UCSD-AML1 (cell line): Measurements from ENCODE around the gene AP5S1.
"Not testable (repeated sequence)": the region's sequence is repeated elsewhere in the genome, so short reads cannot be mapped to it uniquely, and the experiment has no call there.

ENCODE experiments used
- DNase-seq: peaks from one replicate; lab custom pipeline; 2025; ENCODE audit not compliant: unreplicated experiment; lab: John Stamatoyannopoulos, UW

AP5S1 gene

DNA sequence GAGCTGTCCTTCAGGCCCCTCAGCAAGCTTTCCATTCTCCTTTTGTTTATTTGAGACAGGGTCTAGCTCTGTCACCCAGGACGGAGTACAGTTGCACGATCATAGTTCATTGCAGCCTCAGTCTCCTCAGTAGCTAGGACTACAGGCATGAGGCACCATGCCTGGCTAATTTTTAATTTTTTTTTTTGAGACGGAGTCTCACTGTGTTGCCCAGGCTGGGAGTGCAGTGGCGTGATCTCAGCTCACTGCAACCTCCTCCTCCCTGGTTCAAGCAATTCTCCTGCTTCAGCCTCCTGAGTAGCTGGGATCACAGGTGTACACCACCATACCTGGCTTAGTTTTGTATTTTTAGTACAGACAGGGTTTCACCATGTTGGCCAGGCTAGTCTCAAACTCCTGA lies 31.1 kb upstream of the AP5S1 start:
- DNase-seq: not testable (repeated sequence)

DNA sequence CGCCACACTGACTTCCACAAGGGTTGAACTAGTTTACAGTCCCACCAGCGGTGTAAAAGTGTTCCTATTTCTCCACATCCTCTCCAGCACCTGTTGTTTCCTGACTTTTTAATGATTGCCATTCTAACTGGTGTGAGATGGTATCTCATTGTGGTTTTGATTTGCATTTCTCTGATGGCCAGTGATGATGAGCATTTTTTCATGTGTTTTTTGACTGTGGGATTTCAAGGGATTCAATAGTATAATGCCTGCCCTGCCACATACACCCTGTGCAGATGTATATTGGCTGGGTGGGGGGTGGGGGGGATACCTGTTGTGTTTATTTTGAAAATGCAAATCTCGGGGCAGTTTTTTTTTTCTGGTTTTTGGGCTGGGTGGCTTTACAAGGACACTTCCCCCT lies 26.2 kb upstream of the AP5S1 start:
- not testable (repeated sequence) for DNase-seq

DNA sequence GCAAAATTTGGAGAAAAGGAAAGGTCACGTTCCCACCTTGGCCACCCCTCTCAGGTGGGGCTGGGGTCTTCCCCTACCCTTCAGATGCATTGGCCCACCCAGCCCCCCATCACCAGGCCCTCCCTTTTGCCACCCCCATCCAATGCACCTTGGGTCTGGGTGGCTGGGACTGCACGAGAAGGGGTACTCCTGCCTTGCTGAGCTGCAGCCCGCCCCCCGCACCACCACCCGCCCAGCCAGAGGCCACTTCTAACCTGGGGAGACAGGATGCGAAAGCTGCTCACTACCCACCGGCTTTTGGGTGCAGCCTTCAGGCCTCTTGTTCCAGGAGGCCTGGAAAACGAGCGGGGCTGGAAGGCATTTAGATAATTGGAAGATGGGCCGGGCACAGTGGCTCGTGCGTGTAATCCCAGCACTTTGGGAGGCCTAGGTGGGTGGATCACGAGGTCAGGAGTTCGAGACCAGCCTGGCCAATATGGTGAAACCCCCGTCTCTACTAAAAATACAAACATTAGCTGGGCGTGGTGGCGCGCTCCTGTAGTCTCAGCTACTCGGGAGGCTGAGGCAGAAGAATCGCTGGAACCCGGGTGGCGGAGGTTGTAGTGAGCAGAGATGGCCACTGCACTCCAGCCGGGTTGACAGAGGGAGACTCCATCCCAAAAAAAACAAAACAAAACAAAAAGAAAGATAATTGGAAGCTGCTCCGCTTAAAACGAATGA lies 25.5 kb upstream of the AP5S1 start:
- DNase-seq: no peak

DNA sequence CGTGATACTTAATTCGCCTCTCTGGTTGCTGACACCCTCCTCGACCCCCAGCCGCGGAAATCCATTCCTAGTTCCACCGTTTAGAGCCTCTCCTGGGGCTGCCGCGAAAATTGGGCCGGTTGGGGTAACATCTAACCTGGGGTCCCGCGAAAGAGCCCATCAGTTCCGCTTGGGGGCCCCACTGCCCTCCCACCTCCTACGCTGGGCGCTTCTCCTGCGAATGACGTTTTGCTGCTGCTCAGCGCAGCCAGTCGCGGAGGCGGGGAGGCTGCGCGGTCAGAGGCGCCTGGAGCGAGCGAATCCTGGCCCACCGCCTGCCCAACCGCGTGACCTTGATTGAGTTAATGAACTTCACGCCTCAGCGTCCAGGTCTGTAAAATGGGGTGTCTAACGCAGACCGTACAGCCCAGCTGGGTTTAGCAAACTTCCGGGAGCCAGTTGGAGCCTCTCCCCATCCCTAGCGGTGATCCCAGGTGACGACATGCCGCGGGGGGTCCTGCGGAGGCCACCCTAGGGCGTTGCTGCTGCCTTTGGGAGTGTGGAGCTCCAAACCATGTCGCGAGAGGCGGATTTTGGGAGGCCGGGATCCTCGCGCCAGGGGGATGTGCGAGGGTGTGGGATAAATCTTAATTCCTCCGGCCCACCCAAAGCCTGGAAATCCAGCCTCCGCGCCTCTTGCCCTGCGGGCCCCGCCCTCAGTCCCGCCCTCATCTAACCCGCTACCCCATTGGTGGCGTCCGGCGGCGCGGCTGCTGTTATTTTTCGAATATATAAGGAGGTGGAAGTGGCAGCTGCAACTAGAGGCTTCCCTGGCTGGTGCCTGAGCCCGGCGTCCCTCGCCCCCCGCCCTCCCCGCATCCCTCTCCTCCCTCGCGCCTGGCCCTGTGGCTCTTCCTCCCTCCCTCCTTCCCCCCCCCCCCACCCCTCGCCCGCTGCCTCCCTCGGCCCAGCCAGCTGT lies 24.6 kb upstream of the AP5S1 start, which contains the start of gene CDC25B:
CDC25B (plus strand) TSS at position 800 of the 958 bp plus-strand sequence. CDS start 222 bp downstream, outside the sequence.
- DNase-seq: peak; percentile 82

DNA sequence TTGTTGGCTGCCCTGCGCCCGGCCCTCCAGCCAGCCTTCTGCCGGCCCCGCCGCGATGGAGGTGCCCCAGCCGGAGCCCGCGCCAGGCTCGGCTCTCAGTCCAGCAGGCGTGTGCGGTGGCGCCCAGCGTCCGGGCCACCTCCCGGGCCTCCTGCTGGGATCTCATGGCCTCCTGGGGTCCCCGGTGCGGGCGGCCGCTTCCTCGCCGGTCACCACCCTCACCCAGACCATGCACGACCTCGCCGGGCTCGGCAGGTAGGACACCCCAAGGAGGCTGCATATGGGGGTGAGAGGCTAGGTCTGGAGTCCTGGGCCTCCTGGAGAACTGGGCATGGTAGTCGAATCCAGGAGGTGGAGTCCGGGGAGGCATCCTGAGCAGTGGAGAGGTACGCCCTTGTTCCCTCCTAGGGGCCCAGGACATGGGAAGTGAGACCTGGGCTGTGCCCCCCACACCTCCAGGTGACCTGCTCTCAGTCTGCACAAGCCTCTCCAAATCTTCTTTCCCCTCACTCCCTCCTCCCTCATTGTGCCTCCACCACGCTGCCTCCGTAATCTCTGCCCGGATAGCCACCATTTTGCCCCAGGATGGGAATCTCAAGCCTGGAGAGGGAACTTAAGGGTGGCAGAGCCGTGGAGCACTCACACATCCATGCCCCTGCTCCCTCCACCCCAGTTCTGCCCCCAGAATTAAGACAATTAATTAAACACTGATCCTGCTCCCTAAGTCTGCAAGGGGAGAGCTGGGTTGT lies 23.7 kb upstream of the AP5S1 start:
- DNase-seq: no peak

DNA sequence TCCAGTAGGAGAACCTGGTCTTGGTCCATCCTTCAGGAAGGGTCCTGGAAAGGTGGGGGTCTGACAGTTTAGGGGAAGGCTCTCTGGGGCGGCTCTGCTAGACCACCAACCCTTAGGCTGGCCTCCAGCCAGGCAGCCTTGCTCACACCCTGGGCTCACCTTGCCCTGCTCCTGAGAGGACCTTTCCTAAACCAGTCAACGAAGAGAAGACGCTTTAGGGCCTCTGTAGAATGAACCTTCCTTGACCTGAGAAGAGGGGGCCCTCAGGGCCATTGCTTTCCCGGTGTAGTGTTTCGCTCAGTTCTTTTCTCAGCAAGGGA lies 23.2 kb upstream of the AP5S1 start:
- no peak for DNase-seq

DNA sequence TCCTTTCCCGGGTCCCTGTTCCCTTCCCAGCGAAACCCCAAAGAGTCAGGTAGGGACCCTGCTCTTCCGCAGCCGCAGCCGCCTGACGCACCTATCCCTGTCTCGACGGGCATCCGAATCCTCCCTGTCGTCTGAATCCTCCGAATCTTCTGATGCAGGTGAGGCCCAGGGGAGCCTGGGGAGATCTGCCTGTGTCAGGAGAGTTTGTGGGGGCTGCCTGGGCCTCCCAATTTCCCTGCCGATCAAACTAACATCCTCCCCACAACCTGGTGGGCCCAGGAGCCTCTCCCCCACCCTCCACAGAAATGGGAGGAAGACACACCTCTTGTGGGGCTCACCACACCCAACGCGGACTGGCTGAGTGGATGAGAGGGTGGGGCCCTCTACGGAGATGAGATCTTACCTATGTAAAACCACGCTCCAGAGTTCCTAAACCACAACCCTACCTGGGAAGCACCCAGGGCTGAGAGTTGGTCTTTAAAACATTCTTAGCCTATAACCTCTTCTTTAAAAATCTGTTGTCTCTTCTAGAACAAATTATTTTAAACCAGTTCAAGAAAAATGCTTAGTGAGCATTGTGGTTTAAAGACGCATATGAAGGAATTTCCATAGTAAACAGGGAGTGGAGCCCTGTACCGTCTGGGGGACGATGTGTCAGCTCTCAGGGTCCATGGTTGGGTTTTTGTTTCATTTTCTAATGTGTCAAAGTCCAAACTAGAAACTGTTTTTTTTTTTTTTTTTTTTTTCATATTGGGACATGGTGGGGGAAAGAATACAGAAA lies 22.6 kb upstream of the AP5S1 start:
- DNase-seq: no peak

DNA sequence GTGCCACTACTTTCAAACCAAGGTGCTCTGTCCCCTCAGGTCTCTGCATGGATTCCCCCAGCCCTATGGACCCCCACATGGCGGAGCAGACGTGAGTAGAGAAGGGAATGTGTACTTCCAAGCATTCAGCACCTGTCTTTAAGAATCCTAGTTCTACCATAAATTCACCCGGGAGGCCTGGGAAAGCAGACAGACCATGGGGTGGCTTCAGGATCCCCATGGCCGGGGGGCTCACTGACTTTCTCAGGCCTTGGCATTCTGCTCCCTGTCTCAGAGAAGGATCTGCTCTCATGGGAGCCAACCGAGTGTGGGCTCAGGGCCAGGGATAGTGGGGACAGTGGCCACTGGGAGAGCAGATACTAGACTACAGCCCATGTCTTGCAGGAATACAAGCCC lies 22.0 kb upstream of the AP5S1 start:
- no peak for DNase-seq

DNA sequence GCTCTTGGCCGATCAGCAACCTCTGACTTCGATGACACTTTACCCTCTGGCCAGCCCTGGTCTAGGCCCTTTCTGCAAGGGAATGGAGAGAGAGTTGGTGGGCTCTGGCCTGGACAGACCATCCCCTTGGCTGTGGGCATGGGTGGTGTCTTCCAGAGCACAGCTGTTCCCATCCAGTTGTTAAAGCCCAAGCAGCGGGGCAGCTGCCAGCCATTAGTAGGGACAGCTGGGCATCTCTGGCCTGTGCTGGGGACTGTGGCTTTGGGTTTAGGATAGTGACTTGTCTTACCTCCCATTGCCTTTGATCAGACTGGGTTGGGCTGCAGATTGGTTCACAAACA lies 21.5 kb upstream of the AP5S1 start:
- DNase-seq: no peak

DNA sequence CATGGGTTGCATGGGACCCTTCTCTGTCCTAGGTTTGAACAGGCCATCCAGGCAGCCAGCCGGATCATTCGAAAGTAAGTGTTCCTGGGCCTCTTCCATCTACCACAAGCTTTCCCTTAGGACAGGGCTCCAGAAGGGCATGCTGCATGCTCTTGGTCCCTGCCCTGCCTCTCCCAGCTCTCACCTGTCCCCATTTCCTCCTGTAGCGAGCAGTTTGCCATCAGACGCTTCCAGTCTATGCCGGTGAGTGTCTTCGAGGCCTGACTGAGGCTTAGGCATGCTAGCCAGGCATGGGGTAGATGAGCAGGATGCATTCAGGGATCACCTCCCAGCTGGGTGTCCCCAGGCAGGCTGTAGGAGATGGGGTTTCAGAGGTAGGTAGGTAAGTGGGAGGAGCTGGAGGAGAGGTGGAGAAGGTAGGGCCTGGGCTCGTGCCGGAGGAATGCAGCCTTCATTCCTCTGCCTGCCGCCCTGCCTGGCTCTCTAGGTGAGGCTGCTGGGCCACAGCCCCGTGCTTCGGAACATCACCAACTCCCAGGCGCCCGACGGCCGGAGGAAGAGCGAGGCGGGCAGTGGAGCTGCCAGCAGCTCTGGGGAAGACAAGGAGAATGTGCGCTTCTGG lies 20.0 kb upstream of the AP5S1 start:
- DNase-seq: no peak

DNA sequence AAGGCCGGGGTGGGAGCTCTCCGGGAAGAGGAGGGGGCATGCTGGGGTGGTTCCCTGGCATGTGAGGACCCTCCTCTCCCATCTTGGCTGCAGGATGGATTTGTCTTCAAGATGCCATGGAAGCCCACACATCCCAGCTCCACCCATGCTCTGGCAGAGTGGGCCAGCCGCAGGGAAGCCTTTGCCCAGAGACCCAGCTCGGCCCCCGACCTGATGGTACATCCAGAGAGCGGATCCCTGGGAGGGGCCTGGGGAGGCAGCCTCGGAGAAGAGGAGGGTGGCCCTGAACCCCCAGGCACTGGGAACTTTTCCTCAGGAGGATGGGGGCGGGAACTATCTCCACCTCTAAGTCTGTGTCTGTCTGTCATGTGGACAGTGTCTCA lies 19.5 kb upstream of the AP5S1 start:
- no peak for DNase-seq

DNA sequence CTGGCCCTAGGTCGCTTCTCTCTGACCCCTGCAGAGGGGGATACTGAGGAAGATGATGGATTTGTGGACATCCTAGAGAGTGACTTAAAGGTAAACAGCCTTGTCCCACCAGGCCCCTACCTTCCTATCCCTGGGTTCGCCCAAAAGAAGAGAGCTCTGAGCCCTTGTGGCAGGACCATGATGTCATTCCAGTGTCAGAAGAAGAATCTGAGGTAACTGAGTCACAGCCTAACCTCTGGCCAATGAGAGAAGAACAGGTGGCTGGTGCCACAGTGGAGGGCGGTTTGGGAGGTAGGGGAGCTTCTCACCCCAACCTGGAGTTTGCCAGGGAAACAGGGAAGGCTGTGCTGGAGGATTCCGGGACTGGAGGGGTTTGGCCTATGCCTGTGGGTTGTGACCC lies 19.0 kb upstream of the AP5S1 start:
- no peak for DNase-seq

DNA sequence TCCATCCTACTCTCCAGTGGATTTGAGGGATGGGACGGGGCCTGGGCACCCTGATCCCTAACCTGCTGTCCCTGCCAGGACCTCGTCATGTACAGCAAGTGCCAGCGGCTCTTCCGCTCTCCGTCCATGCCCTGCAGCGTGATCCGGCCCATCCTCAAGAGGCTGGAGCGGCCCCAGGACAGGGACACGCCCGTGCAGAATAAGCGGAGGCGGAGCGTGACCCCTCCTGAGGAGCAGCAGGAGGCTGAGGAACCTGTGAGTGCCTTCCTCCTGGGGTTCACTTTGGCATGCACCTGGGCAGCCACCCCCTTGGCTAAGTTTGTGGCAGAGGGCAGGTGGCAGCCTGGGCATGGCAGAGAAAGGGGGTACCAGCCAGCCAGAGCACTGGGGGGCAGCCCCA lies 18.5 kb upstream of the AP5S1 start:
- DNase-seq: no peak

DNA sequence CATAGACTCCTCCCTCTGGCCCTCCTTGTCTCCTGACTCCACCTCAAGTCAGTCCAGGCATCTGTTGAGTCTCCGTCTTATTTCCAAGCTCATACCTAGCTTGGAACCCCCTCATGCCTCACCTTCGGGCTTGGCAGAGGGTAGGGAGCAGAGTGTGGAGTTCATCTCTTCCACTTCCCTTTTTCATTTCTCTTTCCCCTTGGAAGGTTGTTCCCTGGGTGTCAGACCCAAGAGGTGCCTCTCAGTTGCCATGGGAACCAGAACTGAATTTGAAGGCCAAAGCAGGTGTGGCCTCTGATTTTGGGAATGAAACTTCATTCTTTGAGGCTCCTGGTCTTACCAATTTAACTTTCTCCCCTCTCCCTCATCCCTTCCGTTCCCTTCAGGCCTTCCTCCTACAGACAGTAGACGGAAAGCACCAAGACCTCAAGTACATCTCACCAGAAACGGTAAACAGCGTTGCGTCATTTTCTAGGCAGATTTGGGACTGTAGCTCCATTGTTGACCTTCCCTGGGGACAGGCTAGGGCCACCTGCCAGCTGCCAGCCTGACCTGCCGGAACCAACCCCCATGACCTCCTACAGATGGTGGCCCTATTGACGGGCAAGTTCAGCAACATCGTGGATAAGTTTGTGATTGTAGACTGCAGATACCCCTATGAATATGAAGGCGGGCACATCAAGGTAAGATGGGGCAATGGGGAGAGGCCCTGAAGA lies 17.7 kb upstream of the AP5S1 start:
- no peak for DNase-seq

DNA sequence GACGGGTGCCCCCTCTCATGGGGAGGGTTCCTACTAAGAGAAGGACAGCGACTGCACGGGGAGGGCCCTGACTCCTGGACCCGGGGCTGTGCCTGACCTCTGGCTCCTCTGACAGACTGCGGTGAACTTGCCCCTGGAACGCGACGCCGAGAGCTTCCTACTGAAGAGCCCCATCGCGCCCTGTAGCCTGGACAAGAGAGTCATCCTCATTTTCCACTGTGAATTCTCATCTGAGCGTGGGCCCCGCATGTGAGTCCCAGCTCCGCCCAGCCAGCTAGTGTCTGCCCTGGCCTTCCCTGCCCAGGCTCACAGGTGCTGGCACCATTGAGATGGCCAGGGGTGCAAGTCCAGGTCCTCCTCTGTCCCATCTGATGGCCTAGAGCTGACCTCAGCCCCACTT lies 17.1 kb upstream of the AP5S1 start:
- DNase-seq: no peak

DNA sequence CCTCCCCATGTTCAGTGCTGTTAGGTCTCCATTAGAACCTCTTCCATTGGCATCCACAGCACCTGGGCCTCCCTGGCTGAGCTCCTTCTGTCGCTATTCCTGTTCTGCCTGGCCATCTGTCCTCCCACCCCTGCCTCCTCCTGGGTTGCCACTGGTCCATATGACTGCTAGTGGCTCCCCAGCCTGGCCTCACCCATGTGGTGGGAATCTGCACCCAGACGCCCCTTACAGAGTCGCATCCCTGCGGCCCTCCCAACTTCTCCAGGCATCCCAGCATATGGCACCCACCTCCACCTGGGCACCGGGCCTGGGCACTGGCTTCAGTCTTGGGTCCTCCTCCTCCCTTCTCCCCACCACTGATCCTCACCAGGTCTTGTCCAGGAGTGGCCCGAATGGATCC lies 16.5 kb upstream of the AP5S1 start:
- no peak for DNase-seq

DNA sequence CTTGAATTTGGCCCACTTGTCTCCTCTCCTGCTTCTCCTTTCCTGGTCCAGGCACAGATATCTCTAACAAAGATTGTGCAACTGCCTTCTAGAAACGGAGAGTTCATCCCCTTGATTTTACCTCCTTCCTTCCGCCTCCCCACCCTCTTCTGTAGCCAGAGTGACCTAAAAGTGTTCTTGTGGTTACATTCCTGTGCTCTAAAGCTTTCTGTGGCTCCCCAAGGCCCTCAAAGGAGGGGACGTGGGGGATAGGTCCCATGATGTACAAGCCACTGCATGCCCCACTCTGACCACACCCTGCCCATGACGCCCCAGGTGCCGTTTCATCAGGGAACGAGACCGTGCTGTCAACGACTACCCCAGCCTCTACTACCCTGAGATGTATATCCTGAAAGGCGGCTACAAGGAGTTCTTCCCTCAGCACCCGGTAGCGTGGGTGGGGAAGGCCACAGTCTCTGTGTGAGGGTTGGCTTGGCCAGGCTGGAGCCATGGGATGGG lies 16.0 kb upstream of the AP5S1 start:
- DNase-seq: no peak

DNA sequence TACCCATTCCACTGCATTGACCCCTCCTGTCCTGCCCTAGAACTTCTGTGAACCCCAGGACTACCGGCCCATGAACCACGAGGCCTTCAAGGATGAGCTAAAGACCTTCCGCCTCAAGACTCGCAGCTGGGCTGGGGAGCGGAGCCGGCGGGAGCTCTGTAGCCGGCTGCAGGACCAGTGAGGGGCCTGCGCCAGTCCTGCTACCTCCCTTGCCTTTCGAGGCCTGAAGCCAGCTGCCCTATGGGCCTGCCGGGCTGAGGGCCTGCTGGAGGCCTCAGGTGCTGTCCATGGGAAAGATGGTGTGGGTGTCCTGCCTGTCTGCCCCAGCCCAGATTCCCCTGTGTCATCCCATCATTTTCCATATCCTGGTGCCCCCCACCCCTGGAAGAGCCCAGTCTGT lies 15.6 kb upstream of the AP5S1 start:
- no peak for DNase-seq

DNA sequence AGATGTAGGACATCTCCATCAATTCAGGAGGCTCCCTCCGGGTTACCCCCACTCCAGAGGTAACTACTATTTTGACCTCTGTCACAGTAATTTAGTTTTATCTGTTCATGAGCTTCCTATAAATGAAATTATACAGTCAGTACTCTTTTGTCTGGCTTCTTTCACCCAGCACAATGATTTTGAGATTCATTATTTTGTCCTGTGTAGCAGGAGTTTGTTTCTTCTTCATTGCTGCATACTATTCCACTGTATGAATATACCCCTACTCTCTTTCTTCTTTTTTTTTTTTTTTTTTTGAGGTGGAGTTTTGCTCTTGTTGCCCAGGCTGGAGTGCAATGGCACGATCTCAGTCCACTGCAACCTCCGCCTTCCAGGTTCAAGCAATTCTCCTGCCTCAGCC lies 11.8 kb upstream of the AP5S1 start:
- DNase-seq: no peak
